NCI-H2107 treated with DMSO at 0.1 percent for 48 hours (cell line): Measurements from ENCODE around the gene ARHGAP25.

Experiments
- DNase-seq: peaks from one replicate; lab custom pipeline; 2025; ENCODE audit not compliant: unreplicated experiment; lab: John Stamatoyannopoulos, UW

Gene ARHGAP25

GRCh38 chr2:68828887-68829708 lies 94.5 kb downstream of the ARHGAP25 start:
- no peak for DNase-seq

DNA sequence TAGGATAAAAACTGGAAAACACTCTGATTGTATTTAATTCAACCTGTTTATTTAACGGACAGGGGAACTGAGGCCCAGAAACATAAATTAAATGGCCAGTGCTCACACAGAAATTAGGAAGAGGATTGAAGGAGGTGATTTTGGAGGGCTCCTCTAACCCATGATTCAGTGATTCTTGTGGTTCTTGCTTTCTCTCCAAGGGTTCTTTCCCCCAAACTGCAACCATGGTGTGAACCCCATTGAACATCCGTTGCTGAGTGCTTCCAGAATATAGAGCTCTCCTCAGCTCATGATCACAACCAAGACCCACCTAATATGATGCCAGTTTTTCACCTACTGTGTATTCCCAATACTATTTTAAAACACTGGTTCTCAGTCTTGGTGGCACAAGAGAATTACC lies 95.1 kb downstream of the ARHGAP25 start:
- no peak for DNase-seq

GRCh38 chr2:68831686-68832232 lies 97.1 kb downstream of the ARHGAP25 start:
- DNase-seq = no peak

DNA sequence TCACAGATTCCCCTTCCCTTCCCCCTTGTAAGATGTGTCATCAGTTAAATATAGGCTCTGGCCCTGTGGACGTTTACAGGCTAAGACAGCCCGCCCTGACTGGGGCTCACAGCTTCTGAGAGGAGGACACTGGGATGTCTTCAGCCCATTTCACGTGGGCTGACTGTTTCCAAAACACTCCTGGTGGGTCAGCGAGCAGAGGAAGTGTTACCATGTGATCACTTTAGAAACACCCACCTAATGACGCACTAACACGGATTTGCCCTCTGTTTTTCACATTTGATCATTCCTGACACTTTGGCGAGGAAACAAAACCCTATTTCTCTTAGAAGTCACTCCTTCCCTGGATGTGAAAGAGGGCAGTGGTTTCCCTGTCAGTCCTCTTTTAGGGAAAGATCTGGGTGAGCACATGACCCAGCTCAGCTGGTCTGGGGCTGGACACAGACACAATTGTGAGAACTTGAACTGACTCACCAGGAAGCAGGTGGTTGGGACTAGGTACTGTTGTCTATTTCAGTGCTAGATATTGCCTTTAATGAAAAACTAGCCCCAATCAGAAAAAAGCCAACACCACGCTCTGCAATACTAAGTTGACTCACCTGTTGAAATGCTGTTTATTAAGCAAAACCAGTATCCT lies 97.7 kb downstream of the ARHGAP25 start:
- DNase-seq = no peak

GRCh38 chr2:68833162-68833561 lies 98.6 kb downstream of the ARHGAP25 start:
- no peak for DNase-seq

GRCh38 chr2:68834737-68835376 lies 100.2 kb downstream of the ARHGAP25 start:
- no peak for DNase-seq

DNA sequence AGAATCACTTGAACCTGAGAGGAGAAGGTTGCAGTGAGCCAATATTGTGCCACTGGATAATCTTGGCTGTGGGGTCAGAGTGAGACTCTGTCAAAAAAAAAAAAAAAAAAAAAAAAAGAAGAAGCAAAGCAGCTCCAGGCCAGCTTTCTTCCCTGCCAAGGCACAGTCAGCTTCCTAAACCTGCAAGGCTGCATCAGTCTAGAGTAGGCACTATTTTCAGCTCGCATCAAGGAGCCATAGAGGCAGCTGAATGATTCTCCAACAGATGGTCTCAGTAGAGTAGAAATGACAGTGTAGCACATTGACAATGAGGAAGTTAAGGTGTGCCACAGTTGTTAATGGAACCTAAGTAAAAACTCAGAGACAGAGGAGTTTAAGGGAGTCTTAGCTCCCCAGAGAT lies 101.0 kb downstream of the ARHGAP25 start:
- no peak for DNase-seq

DNA sequence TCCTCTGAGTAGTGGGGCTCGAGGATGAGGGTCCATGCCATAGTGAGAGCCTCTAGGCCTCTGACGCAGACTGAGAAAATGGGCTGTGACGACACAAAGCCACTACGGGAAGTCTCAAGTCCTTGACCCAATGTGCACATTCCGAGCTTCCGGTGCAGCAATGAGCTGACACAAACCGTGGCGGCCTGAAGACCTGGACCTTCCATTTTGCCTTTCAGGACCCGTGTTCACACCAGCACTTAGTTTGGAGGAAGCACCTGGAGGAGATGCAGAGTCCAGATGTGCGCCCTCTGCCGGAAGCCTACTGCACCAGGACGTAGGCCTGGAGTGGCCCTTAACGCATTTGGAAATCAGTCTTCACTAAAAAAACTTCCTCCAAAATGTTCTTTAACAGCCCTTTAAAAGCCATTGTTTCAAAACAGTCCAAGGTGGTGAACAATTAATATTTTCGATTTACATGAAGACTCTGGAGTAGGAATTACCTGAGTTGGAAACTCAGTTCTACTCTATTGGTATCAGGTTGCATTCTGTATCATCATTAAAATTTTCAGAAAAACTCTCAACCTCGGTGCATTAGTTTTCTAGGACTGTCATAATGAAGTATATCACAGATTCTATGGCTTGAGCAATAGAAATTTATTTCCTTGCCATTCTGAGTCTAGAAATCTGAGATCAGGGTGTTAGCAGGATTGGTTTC lies 102.7 kb downstream of the ARHGAP25 start:
- no peak for DNase-seq

- no peak for DNase-seq
Measured at GRCh38 chr2:68837861-68838341, 103.3 kb downstream of the ARHGAP25 start.

- DNase-seq = no peak
Measured at GRCh38 chr2:68838641-68839040, 104.0 kb downstream of the ARHGAP25 start.

DNA sequence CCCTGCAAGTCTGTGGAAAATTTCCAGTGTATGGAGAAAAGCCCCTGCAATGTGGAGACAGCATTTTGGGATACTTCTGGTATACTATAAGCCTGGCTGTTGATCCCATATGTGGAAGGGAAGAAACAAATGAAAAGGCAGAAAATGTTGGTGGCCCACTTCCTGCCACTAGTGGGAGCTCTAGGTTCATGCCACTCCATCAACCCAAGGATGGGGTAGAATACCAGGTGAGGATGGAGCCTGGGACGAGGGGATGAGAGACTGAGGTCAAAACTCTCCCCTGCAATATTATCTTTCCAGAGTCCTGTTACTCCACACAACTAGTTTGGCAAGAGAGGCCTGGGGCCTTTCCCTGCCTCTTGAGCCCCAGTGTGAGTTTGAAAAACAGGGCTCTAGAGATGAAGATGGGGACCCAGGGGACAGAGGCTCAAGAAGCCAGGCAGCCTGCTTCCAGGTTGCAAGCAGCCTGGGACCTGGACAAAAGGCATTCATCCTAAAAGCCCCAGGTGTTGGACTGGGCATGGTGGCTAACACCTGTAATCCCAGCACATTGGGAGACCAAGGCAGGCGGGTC lies 104.7 kb downstream of the ARHGAP25 start:
- no peak for DNase-seq

GRCh38 chr2:68845043-68845442 lies 110.4 kb downstream of the ARHGAP25 start:
- no peak for DNase-seq

DNA sequence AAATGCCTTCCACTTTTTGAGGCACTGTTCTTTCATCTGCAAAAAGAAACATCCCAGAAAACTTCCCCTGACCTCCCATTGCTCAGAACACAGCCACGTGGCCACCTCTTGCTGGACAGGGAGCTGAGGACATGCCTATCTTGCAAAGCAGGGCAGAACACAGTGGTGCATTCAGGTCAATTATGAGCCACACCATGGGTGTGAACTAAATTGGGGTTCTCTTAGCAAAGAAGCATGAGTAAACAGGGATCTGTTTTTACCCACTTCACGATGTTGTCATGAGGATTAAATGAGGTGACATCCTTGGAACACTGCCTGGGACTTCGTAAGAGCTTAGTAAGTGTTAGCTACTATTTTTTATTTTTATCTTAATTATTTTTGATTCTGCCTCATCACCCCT lies 111.5 kb downstream of the ARHGAP25 start:
- DNase-seq = no peak

DNA sequence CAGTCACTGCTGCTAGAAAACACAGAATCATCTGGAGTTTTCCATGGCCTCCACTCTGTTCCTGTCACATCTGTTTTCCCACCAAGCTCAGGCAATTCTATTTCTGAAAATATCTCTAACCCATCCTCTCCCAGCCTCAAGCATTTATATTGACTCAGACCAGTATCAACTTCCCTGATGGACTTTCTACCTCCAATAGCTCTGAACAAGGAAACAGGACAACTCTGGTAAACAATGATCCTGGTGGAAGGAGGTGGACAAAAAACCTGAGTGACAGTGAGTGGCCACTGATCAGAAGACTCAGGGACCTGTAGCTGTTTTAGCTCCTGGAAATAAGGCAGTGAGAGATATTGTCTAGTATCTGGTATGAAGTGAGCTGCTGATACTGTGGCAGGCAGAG lies 113.1 kb downstream of the ARHGAP25 start:
- DNase-seq = no peak

DNA sequence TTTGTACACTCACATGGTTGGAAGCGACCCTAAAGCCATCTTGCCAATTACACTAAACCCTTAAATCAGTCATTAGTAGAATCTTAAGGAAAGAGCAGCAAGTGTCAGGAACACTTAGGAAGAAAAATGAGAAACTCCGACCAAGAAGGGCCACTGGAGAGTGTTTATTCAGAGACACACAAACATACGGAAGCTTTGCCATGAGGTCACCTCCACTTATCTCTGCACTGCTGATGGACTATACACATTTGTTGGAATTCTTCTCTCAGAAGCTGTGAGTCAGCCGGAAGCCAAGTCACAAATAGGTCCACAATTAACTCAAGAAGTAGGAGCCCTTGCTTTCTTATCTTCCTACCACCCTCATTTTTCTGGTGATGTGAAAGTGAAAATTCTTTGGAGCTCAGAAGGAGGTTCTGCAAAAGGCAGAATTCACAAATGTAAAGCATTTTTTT lies 115.0 kb downstream of the ARHGAP25 start:
- DNase-seq = no peak

DNA sequence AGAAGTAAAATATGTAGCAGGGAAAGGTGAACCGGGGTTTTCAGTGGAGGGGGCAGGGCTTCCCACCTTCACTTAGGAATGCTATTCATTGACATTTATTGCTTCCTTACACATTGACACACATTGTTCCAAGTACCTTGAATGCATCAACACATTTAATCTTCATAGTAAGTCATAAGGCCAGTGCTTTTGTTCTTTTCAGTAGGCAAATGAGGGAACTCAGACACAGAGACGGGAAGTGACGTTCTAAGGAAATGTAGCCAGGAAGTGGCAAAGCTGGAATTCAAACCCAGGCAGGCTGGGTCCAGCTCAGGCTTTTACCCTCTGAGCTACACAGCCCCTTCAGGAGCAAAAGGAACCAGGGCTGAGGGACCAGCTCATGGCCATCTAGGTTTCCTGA lies 115.9 kb downstream of the ARHGAP25 start:
- no peak for DNase-seq

DNA sequence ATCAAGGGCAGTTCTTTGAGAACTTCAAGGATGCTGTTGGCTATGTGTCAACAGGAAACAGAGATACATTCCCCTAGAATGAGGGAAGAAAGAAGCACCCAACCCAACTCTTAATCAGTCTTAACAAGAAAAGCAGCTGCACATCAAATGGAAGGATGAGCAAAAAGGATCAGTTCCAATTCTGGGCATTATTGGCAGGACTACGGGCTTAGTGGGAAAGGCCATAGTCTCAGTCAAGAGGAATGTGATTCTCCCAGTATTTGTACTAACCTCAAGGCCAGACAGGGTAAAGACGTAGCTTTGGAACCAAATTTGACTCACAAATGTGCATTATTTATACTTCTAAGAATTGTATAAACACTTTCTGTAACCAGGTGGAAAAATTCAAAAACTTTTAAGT lies 118.4 kb downstream of the ARHGAP25 start:
- no peak for DNase-seq

GRCh38 chr2:68853915-68854314 lies 119.3 kb downstream of the ARHGAP25 start:
- DNase-seq = no peak

DNA sequence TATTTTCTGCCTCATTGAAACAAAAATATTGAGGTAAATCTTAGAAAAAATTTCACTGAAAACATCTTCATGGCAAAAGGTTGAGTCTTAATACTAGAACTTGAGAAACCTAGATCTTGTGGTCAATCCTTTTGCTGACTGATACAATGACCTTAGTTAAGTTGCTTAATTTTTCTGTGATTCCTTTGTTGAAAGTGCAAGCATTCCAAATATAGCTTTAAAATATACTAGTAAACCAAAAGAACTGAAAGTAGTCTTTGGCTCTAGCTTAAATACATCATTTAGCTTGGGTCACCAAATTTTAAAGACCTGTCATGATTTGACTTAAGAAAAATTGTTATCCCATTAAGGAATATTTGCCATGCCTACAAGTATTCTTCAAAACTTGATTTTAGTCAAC lies 119.9 kb downstream of the ARHGAP25 start:
- DNase-seq = no peak

- DNase-seq = no peak
Measured at GRCh38 chr2:68855550-68855949, 120.9 kb downstream of the ARHGAP25 start.
